ENCODE results near the gene MOSMO. TPM values are rescaled to one million over a fixed set of nuclear protein-coding genes. Genes with fewer than 3 reads are reported as not detected.

Gene MOSMO
- total and polyA plus RNA-seq, 10 of the 15 experiments (the other 5 are each of a cell fraction or from before 2014, with no cell fraction given): 1.7 to 26.7 (median 12.2) TPM

GRCh38 chr16:22035153-22035552 is 27.2 kb downstream of the MOSMO start:
- WGBS (ENCODE audit: insufficient coverage, insufficient replicate concordance, low lambda C conversion rate, missing lambda C conversion rate): 4% methylated on average over 2 of the region's 2 CpGs
- Histone ChIP-seq H3K9me3 (replicated peaks; ENCODE audit: control insufficient read depth, insufficient read depth, low read length) (no peaks in the 10 kb centered on the region; the same call in none of the 3 replicates), H4K20me1 (ENCODE audit: control insufficient read depth, insufficient read depth) (no peaks in the 10 kb centered on the region), H3K4me2 (ENCODE audit: control insufficient read depth, insufficient read depth) (peak overlapping the region; percentile 87), H3K4me1 (ENCODE audit: control insufficient read depth, insufficient read depth, low read length) (peaks cover 5% of the 10 kb centered on the region), H3K4me3 (no peak overlapping the region), H3K79me2 (ENCODE audit: control insufficient read depth, insufficient read depth, low read length) (no peaks in the 10 kb centered on the region), H3K9ac (ENCODE audit: control insufficient read depth, insufficient read depth, low read length) (peak overlapping the region; percentile 45), H3K36me3 (ENCODE audit: control insufficient read depth in 2 of 2, insufficient read depth in 2 of 2, low read length in 1 of 2) (no peaks in the 10 kb centered on the region; a peak in 1 of 4 replicates), H3K27ac (ENCODE audit: control insufficient read depth, insufficient read depth) (peak overlapping the region; percentile 52), H3K27me3 (replicated peaks in 1 of 2; ENCODE audit: control insufficient read depth in 2 of 2, insufficient read depth in 2 of 2, low read length in 1 of 2) (no peaks in the 10 kb centered on the region), H2AFZ (ENCODE audit: control insufficient read depth, low read depth, low read length) (peak overlapping the region; percentile 38)
- peak; percentile 93 for ATAC-seq
- CTCF ChIA-PET: interaction anchor here (0.7 to 6.5 kb wide), 3 partner anchors 43 to 174 kb away, joined by 3 to 44 read pairs (median 4); no protein-coding TSS in a partner anchor
- RAD21 ChIA-PET (ENCODE audit: unreplicated experiment): interaction anchor here (0.7 to 2.3 kb wide), 6 partner anchors 16 to 55 kb away, joined by 3 to 10 read pairs (median 3); no protein-coding TSS in a partner anchor
- POLR2A ChIA-PET: interaction anchor here (0.7 kb wide), 4 partner anchors 9 to 53 kb away, joined by 3 to 4 read pairs (median 3); no protein-coding TSS in a partner anchor
- DNase-seq (ENCODE audit: low read depth, low spot score): peak; percentile 43
- SMC1A ChIA-PET (ENCODE audit: uncharacterized antibody, unreplicated experiment): interaction anchor here (0.6 to 2.1 kb wide), 11 partner anchors 9 to 153 kb away, joined by 3 to 6 read pairs (median 4); no protein-coding TSS in a partner anchor
- TF ChIP-seq BHLHE40 (IDR thresholded peaks at IDR 0.05; ENCODE audit: borderline replicate concordance in 1 of 2, low read depth in 2 of 2, low read length in 1 of 2) (0 out of 4 replicates have a peak, but pooled peaks of 1 of the 2 experiments have one; percentile 9), RUNX3 (IDR thresholded peaks at IDR 0.05; ENCODE audit: low read length) (peak; percentile 37), ELK1 (IDR thresholded peaks at IDR 0.05; ENCODE audit: low read depth, low read length) (no peak), ZNF384 (IDR thresholded peaks at IDR 0.05; ENCODE audit: borderline replicate concordance, low read depth, low read length) (peak; percentile 86), HDAC2 (IDR thresholded peaks at IDR 0.05) (no peak), IRF5 (IDR thresholded peaks at IDR 0.05; ENCODE audit: borderline replicate concordance) (no peak), JUNB (IDR thresholded peaks at IDR 0.05) (peak; percentile 39), HDGF (IDR thresholded peaks at IDR 0.05) (0 out of 2 replicates have a peak, but pooled peaks have one; percentile 11), NFIC (IDR thresholded peaks at IDR 0.05; ENCODE audit: low read depth, low read length) (peak; percentile 44; the same call in 1 of the 2 replicates)
- no peak for FAIRE-seq
- intact Hi-C loops (cut with micrococcal nuclease; ENCODE audit: unreplicated experiment): loop anchor here (5.0 kb wide), 1 partner anchor 33 kb away; the partner anchor contains the start of gene PDZD9
- in situ Hi-C loops (cut with MboI): no loop called here
- no TSS peak for BruUV-seq (replicated peaks)
